HG03135 (cell line): ENCODE data around the gene RAPGEF5.
A peak's percentile ranks its signal among the peaks of the same experiment; 100 is the strongest.

Experiments used
- ATAC-seq: cut with Tn5 transposase; IDR thresholded peaks from one replicate; pipeline ENCODE4 v1.9.1; 2021; ENCODE audit warnings: mild to moderate bottlenecking, moderate library complexity; ENCODE audit not compliant: unreplicated experiment

RAPGEF5 gene

GRCh38 chr7:22350466-22351328, 6.3 kb downstream of the RAPGEF5 start:
- peak; percentile 51 for ATAC-seq

DNA sequence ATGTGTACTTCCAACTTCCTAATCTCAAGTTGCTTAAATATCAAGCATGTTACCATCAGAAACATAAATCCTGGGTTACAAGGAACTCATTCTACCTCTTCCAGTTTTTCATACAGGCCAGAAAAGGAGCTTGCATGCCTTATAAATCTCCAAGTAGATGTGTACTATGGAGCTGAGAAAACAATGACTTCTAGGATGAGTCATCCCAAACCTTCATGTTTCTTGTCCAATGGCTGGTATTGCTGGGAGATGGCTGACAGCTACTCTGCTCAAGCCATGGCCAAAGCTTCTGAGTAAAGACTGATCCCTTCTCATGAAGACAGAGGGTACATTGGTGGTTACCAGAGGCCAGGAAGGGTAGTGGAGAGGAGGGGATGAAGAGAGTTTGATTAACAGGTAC, 8.6 kb downstream of the RAPGEF5 start:
- ATAC-seq = no peak

DNA sequence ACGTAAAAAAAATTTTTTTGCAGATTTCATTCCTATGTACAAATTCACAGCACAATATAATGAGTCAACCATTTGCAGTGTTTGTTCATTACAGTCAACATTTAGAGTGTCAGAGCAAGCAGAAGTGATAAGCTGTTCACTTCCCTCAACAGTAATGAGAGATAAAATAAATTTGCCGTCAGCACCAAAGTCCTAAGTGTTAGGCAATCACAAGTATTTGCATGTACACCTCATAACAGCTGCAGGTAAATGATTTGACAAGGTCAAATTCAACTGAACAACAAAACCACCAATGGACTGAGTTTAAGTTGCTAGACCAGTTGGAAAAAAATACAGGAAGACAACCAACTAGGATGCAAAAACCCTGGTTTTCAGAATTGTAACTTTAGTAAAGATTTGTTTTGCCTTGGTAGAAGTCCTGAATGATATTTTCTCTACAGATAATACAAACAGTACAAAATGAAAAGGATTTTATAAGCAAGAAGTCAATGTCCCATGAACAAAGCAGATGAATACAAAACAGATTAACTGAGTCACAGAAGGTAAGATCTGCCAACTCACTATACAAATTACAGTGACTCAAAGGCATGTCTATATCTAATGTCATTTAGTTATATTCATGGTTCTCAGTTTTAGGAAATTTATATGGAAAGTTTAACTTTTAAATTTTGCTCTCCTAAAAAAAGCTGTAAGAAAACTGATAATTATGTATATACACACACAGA, 10.4 kb downstream of the RAPGEF5 start:
- ATAC-seq = peak; percentile 37

DNA sequence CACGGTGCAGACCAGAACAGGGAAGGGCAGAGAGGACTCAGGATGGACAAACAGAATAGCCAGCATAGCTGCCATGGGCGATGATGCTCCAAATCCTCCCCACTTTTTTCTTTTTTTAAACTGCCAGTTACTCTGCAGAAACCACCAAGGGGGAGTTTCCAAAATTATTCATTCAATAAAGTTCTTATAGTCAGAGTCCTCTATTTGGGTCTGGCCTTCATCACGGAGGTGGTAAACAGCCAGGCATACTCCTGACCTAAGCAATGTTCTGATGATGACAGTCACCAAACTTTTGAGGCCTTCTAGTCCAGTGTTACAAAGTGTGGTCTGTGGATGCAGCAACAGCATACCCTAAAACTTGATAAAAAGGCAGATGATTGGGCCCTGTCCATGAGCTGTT, 12.3 kb downstream of the RAPGEF5 start:
- ATAC-seq = no peak

- no peak for ATAC-seq
Measured at GRCh38 chr7:22343612-22344011, 13.3 kb downstream of the RAPGEF5 start.

GRCh38 chr7:22343071-22343470, 13.9 kb downstream of the RAPGEF5 start:
- no peak for ATAC-seq

DNA sequence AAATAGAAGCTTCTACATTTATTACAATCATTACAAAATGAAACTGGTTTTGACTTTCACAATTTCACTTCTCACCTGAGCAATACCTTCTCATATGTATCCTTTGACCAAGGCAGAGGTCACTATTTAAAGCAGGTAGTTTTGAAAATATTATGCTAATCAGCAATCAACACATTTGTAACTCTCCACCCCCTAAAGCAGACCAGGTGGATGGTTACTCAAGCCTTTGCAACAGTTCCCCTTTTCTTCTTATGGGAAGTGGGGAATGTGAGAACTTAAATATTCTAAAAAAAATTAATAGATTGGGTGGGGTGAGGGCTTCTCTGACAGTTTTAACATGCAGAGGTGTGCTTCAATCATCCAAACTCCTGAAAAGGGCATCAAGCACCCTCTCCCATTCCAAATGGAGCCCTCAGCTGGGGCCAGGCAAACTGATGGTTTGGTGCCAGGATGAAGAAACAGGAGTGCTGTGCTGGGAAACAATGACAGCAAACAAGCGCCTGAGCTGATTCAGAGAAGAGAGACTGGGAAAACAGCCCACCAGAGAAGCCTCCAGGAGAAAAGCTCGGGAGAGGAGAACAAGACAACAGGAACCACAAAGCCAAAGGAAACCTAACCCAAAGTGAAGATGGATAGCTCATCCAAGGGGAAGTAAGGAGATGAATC, 17.1 kb downstream of the RAPGEF5 start:
- ATAC-seq = no peak

- ATAC-seq = no peak
Measured at GRCh38 chr7:22338877-22339276, 18.1 kb downstream of the RAPGEF5 start.

- no peak for ATAC-seq
Measured at GRCh38 chr7:22338411-22338810, 18.5 kb downstream of the RAPGEF5 start.

- ATAC-seq = no peak
Measured at GRCh38 chr7:22333680-22334141, 23.2 kb downstream of the RAPGEF5 start.

- ATAC-seq = no peak
Measured at GRCh38 chr7:22332461-22332870, 24.5 kb downstream of the RAPGEF5 start.

- no peak for ATAC-seq
Measured at GRCh38 chr7:22331704-22332103, 25.2 kb downstream of the RAPGEF5 start.

GRCh38 chr7:22330903-22331302, 26.1 kb downstream of the RAPGEF5 start:
- ATAC-seq = no peak

DNA sequence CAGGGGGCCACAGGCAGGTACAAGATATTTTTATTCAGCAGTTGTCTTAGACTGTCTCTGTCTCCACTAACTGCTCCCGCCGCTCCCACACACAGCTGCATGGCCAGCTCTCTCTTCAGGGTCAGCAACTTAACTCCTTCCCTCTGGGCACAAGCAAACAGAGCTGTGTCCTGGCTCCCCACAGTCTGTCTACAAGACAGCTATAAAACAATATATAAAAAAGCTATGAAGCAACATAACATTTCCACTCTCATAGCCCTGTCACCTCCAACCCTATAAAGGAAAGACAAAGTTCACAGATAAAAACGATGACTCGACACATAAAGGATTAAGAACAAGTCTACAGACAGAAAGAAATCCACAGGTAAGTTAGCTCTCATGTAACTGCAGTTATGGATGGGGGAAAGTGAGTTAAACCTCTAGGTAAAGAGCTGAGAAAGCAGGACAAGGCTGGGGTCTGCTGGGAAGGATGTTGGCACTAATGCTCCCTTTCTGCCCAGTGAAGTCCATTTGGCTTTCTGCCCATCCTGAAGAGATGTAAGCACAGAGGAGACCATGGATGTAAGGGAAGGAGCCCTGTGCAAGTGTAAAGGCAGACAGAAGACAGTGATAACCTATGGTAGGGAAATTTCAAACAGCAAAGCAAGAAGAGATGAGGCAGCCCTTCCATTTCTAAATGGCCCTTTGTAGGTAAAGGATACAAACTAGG, 27.0 kb downstream of the RAPGEF5 start:
- ATAC-seq = no peak

- ATAC-seq = no peak
Measured at GRCh38 chr7:22326181-22326580, 30.8 kb downstream of the RAPGEF5 start.

DNA sequence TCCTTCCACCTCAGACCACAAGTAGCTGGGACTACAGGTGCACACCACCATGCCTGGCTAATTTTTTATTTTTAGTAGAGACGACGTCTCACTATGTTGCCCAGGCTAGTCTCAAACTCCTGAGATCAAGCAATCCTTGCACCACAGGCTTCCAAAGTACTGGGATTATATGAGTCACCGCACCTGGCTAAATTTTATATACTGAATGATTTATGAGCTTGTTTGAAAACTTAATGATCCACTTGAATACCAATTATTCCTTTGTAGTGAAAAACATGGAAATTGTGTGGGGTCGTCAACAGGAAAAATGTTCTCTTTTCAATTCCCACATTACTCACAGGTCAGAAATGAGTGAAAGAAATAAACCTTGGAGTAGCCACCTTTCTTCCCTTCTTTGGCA, 31.3 kb downstream of the RAPGEF5 start:
- no peak for ATAC-seq

GRCh38 chr7:22323714-22324113, 33.2 kb downstream of the RAPGEF5 start:
- ATAC-seq = no peak

GRCh38 chr7:22320416-22320815, 36.5 kb downstream of the RAPGEF5 start:
- ATAC-seq = no peak

GRCh38 chr7:22319424-22320403, 37.2 kb downstream of the RAPGEF5 start:
- ATAC-seq = no peak

DNA sequence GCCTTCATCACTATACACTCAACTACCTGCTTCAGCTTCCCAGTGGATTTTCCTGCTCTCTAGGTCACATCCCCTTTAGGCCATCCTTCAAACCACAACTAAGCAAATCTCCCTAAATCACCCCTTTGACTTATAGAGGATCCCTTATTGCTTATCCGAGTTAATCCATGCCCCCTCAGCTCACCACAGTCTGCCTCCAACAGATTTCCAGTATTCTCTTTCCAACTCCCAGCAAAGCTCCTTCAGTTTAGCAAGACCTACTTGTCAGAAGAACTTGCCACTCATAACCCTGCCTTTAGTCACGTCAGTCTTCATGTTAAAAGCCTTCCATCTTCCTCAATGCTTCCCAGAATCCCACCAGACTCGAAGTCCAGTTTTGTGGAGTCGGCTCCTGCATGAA, 38.6 kb downstream of the RAPGEF5 start:
- ATAC-seq = no peak
